HepG2 (cell line): Measurements from ENCODE around the gene TRPC1. TPM values are rescaled to one million over a fixed set of nuclear protein-coding genes. Genes with fewer than 3 reads are reported as not detected.
A peak's percentile ranks its signal among the peaks of the same experiment; 100 is the strongest.

ENCODE experiments used
- ATAC-seq: fragments of 200-7000 bp; cut with Tn5 transposase; 3 replicates; pipeline ENCODE4 v1.9.1; 2020; ENCODE audit warnings: mild to moderate bottlenecking, moderate library complexity
- BruUV-seq: library from RNA; stranded (reverse); fragments of 400-500 nt; replicated peaks from 2 replicates; lab custom pipeline; 2021; lab: Mats Ljungman, UMichigan
- CTCF ChIA-PET: fragments of 300-600 bp; formaldehyde crosslinking; extraction: SDS; loops from one replicate; lab custom pipeline; 2021; ENCODE audit warnings: low total read pairs, inconsistent platforms, low intra/inter-chr PET ratio; lab: Yijun Ruan, JAX
- POLR2A ChIA-PET: fragments of 350-600 bp; sonication (Branson Sonifier 250); formaldehyde crosslinking; loops from one replicate; lab custom pipeline; 2020; ENCODE audit warnings: antibody characterized with exemption, inconsistent platforms; lab: Yijun Ruan, JAX
- DNase-seq: peaks from one replicate; pipeline ENCODE4 v3.0.0-alpha.2; 2015; ENCODE audit warnings: low spot score
- FAIRE-seq: peaks from 3 replicates; lab custom pipeline; 2011; peaks lifted over from hg19 to GRCh38; lab: Jason Lieb, UNC
- H2AFZ ChIP-seq: one replicate; pipeline ENCODE4 v1.6.1; 2011; ENCODE audit warnings: low read length, inconsistent platforms
- H3K27ac ChIP-seq: fragments of 300-600 bp; 3 replicates; pipeline ENCODE4 v1.8.0; 2011; ENCODE audit warnings: mixed run types, mild to moderate bottlenecking, mixed read lengths, low read length, inconsistent platforms; ENCODE audit not compliant: insufficient read depth; ENCODE audit errors: extremely low read length
- H3K27me3 ChIP-seq, 2 experiments: fragments of 200-600 bp in 1 of 2; 2 replicates in 1 of 2; 3 replicates in 1 of 2; pipeline versions ENCODE4 v1.6.0 to v1.8.0; 2011; ENCODE audit warnings: low read length in 2 of 2, mild to moderate bottlenecking in 2 of 2, moderate library complexity in 2 of 2, inconsistent platforms in 1 of 2; ENCODE audit not compliant: insufficient read depth in 2 of 2, control insufficient read depth in 1 of 2
- H3K36me3 ChIP-seq, 2 experiments: fragments of 200-600 bp in 1 of 2; replicated peaks in 1 of 2; 2 replicates in 1 of 2; 3 replicates in 1 of 2; pipeline versions ENCODE4 v1.5.1 to v1.8.0; 2011; ENCODE audit warnings: low read length in 2 of 2, inconsistent platforms in 1 of 2; ENCODE audit not compliant: insufficient read depth in 2 of 2, control insufficient read depth in 1 of 2
- H3K4me1 ChIP-seq: 2 replicates; pipeline ENCODE4 v1.5.1; 2012; ENCODE audit warnings: low read length, inconsistent platforms; ENCODE audit not compliant: insufficient read depth
- H3K4me2 ChIP-seq: 2 replicates; pipeline ENCODE4 v1.6.0; 2011; ENCODE audit warnings: low read depth, low read length, inconsistent platforms
- H3K4me3 ChIP-seq, 3 experiments: fragments of 200-600 bp in 1 of 3; sonication (generic), shearing (Covaris generic) in 1 of 3; replicated peaks in 1 of 3; 2 replicates each; pipeline ENCODE4 v1.5.1; 2011 to 2016; ENCODE audit warnings: low read length in 3 of 3, inconsistent platforms in 2 of 3, low read depth in 2 of 3, mild to moderate bottlenecking in 2 of 3, control low read depth in 1 of 3, mixed read lengths in 1 of 3; ENCODE audit not compliant: insufficient read depth in 1 of 3
- H3K79me2 ChIP-seq: one replicate; pipeline ENCODE4 v1.6.1; 2011; ENCODE audit warnings: low read length, inconsistent platforms; ENCODE audit not compliant: insufficient read depth
- H3K9ac ChIP-seq: 2 replicates; pipeline ENCODE4 v1.6.0; 2011; ENCODE audit warnings: mild to moderate bottlenecking, low read depth, low read length, inconsistent platforms; ENCODE audit not compliant: insufficient read depth
- H3K9me3 ChIP-seq: 2 replicates; pipeline ENCODE4 v1.5.1; 2012; ENCODE audit warnings: mild to moderate bottlenecking, low read length
- H4K20me1 ChIP-seq: 2 replicates; pipeline ENCODE4 v1.6.0; 2011; ENCODE audit warnings: inconsistent platforms, mild to moderate bottlenecking, low read length, moderate library complexity; ENCODE audit not compliant: insufficient read depth
- DR1 ChIP-seq: sonication (generic); formaldehyde crosslinking; IDR thresholded peaks from 2 replicates; pipeline ENCODE4 v1.8.0; 2021; ENCODE audit warnings: mild to moderate bottlenecking, missing genetic modification reagents, inconsistent platforms
- MXI1 ChIP-seq: IDR thresholded peaks from 3 replicates; pipeline ENCODE4 v1.6.1; 2012; ENCODE audit warnings: low read depth, low read length, inconsistent platforms, borderline replicate concordance
- SNAPC2 ChIP-seq: sonication (generic); formaldehyde crosslinking; IDR thresholded peaks from 2 replicates; pipeline ENCODE4 v1.8.1; 2022; ENCODE audit warnings: mild to moderate bottlenecking, missing genetic modification reagents
- TARDBP ChIP-seq: sonication (generic); formaldehyde crosslinking; IDR thresholded peaks from 2 replicates; pipeline ENCODE4 v1.8.0; 2022; ENCODE audit warnings: mild to moderate bottlenecking, missing genetic modification reagents
- THAP11 ChIP-seq: IDR thresholded peaks from 2 replicates; pipeline ENCODE4 v1.6.1; 2016; ENCODE audit warnings: missing biosample characterization, missing genetic modification reagents
- TOE1 ChIP-seq: sonication (generic); formaldehyde crosslinking; IDR thresholded peaks from 2 replicates; pipeline ENCODE4 v1.4.0; 2020; ENCODE audit warnings: mild to moderate bottlenecking, missing genetic modification reagents
- ZFAT ChIP-seq: sonication (generic); formaldehyde crosslinking; conservative IDR thresholded peaks from 2 replicates; pipeline ENCODE4 v1.8.1; 2023; ENCODE audit warnings: missing genetic modification reagents, inconsistent platforms
- ZFP36L1 ChIP-seq: sonication (generic); formaldehyde crosslinking; IDR thresholded peaks from 2 replicates; pipeline ENCODE4 v1.8.0; 2022; ENCODE audit warnings: mild to moderate bottlenecking, missing genetic modification reagents, moderate library complexity
- ZFP41 ChIP-seq: sonication (generic); formaldehyde crosslinking; IDR thresholded peaks from 2 replicates; pipeline ENCODE4 v1.4.0; 2020; ENCODE audit warnings: mild to moderate bottlenecking, missing genetic modification reagents, borderline replicate concordance
- ZNF333 ChIP-seq: sonication (generic); formaldehyde crosslinking; IDR thresholded peaks from 2 replicates; pipeline ENCODE4 v1.4.0; 2020; ENCODE audit warnings: mild to moderate bottlenecking, missing genetic modification reagents, borderline replicate concordance
- ZNF629 ChIP-seq: sonication (generic); formaldehyde crosslinking; conservative IDR thresholded peaks from 2 replicates; pipeline ENCODE4 v1.5.0; 2020; ENCODE audit warnings: missing genetic modification reagents
- WGBS: methylation state at CpG from one replicate; pipeline ENCODE4 v1.1.6; 2017; ENCODE audit warnings: low lambda C conversion rate; 5-methylcytosine and 5-hydroxymethylcytosine counted together
- in situ Hi-C: cut with HindIII; loops from 2 replicates; pipeline ENCODE4 v1.10.0; 2017; ENCODE audit warnings: low pct_unique_long_range_greater_than_20kb; ENCODE audit not compliant: extremely low pct_ligation_motif_present
- intact Hi-C: fragments of 100-400 bp; cut with micrococcal nuclease; formaldehyde crosslinking; loops from one replicate; pipeline ENCODE4 v1.10.0; 2022; ENCODE audit not compliant: unreplicated experiment
- polyA plus RNA-seq, 8 experiments: library from polyadenylated mRNA; depleted of rRNA in 3 of 8; stranded (reverse) in 7 of 8; unstranded in 1 of 8; fragments of >200 nt; fragmentation: Illumina TruSeq in 4 of 8; extraction: Trizol in 4 of 8; gene quantifications; 2 replicates each; pipeline versions ENCODE4 v1.2.1 to v1.2.3, GENCODE V29; 2011 to 2016; ENCODE audit warnings: low read depth in 4 of 8, missing spikeins in 1 of 8, mixed read lengths in 1 of 8; ENCODE audit not compliant: insufficient read depth in 1 of 8
- total RNA-seq, 5 experiments: library from RNA; depleted of rRNA; stranded (reverse); fragments of >200 nt; fragmentation: Illumina TruSeq; extraction: Trizol; gene quantifications; 2 replicates each; pipeline ENCODE4 v1.2.3, GENCODE V29; 2016; ENCODE audit warnings: low read depth in 1 of 5
- TF ChIP-seq, protein P1 (sequence below): sonication (generic); formaldehyde crosslinking; IDR thresholded peaks from 2 replicates; pipeline ENCODE4 v1.8.0; 2022; ENCODE audit warnings: mild to moderate bottlenecking, missing genetic modification reagents, moderate library complexity
- TF ChIP-seq, protein P2 (sequence below): sonication (generic); formaldehyde crosslinking; IDR thresholded peaks from 2 replicates; pipeline ENCODE4 v1.5.1; 2020; ENCODE audit warnings: missing genetic modification reagents, mild to moderate bottlenecking, borderline replicate concordance
- TF ChIP-seq, protein P3 (sequence below): IDR thresholded peaks from 2 replicates; pipeline ENCODE4 v1.6.1; 2016; ENCODE audit warnings: low read depth, borderline replicate concordance
- TF ChIP-seq, protein P4 (sequence below): sonication (generic); formaldehyde crosslinking; IDR thresholded peaks from 2 replicates; pipeline ENCODE4 v1.5.0; 2020; ENCODE audit warnings: mild to moderate bottlenecking, low read depth, missing genetic modification reagents, borderline replicate concordance
- TF ChIP-seq, protein P5 (sequence below): sonication (generic); formaldehyde crosslinking; IDR thresholded peaks from 2 replicates; pipeline ENCODE4 v1.5.0; 2020; ENCODE audit warnings: missing genetic modification reagents

TRPC1 gene
- total and polyA plus RNA-seq, 2 of the 13 experiments (the other 11 are each of a cell fraction or from before 2014, with no cell fraction given): 10.8 to 13.1 TPM

DNA sequence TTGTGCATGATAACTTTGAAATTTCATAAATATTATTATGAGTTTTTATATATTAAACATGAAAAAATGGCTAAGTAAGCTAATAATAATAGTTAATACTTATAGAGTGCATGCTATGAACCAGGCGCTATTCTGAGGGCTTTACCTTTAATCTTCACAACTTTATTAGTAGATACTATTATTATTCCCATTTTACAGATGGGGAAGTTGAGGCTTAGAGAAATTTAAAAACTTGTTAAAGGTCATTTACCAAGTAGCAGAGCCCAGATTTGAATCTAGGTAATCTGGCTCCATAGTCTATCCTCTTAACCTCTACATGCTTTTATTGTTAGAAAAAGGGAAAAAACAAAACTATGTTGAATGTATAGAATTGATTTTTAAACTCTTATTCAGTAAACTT, 60.4 kb downstream of the TRPC1 start:
- Histone ChIP-seq H3K4me2 (no peak overlapping the region), H4K20me1 (no peaks in the 10 kb centered on the region), H3K27ac (no peak overlapping the region), H3K4me3 (no peak overlapping the region), H3K79me2 (no peaks in the 10 kb centered on the region), H2AFZ (no peak overlapping the region), H3K9me3 (no peaks in the 10 kb centered on the region), H3K36me3 (0 out of 5 replicates have a peak, but pooled peaks cover 1 to 11% of the 10 kb centered on the region in 2 experiments), H3K27me3 (no peaks in the 10 kb centered on the region), H3K9ac (no peak overlapping the region), H3K4me1 (no peaks in the 10 kb centered on the region)
- intact Hi-C loops (no loop called here), in situ Hi-C loops (no loop called here)
- FAIRE-seq (no peak), ATAC-seq (no peak), DNase-seq (no peak)
- ChIA-PET POLR2A (no interaction called here), CTCF (no interaction called here)
- BruUV-seq: no TSS peak
- TF ChIP-seq ZNF629 (CRISPR knock-in tag) (peak; percentile 60), ZFP41 (no peak)
- 96% methylated on average over 1 of the region's 1 CpG for WGBS

DNA sequence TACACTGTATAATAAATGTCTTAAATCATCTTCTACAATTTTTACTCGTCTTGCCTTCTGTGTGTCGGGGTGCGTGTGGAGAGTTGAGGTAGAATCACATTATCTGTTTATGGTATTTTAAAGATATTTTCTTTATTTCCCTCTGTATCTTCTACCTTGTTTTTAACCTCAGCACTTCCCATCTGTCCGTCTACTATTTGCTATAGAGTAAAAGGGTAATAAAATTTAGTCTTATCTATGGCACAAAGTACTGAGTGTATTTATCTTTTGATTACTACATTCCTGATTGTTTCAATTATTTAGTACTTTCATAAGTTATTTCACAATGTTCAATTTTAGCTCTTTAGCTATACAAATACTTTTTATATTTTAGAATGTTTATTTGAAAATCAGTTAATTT, 62.2 kb downstream of the TRPC1 start:
- CTCF ChIA-PET: no interaction called here
- Histone ChIP-seq H3K9me3 (no peaks in the 10 kb centered on the region), H2AFZ (no peak overlapping the region), H4K20me1 (no peaks in the 10 kb centered on the region), H3K9ac (no peak overlapping the region), H3K36me3 (0 out of 5 replicates have a peak, but pooled peaks cover 1 to 11% of the 10 kb centered on the region in 2 experiments), H3K4me3 (no peak overlapping the region), H3K27ac (no peak overlapping the region), H3K79me2 (no peaks in the 10 kb centered on the region), H3K4me1 (peaks cover 7% of the 10 kb centered on the region), H3K27me3 (no peaks in the 10 kb centered on the region), H3K4me2 (no peak overlapping the region)
- in situ Hi-C loops: no loop called here
- no TSS peak for BruUV-seq
- DNase-seq: no peak
- POLR2A ChIA-PET: no interaction called here
- no peak for FAIRE-seq
- 93% methylated on average over 4 of the region's 4 CpGs for WGBS
- intact Hi-C loops: no loop called here
- ATAC-seq: no peak
- TF ChIP-seq, protein P1, sequence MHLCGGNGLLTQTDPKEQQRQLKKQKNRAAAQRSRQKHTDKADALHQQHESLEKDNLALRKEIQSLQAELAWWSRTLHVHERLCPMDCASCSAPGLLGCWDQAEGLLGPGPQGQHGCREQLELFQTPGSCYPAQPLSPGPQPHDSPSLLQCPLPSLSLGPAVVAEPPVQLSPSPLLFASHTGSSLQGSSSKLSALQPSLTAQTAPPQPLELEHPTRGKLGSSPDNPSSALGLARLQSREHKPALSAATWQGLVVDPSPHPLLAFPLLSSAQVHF (CRISPR knock-in tag): no peak
- TF ChIP-seq TOE1 (CRISPR knock-in tag) (no peak), ZFP36L1 (CRISPR knock-in tag) (no peak), THAP11 (CRISPR knock-in tag) (no peak), TARDBP (CRISPR knock-in tag) (no peak), MXI1 (no peak), ZNF333 (CRISPR knock-in tag) (no peak), SNAPC2 (no peak), ZFAT (CRISPR knock-in tag) (no peak), DR1 (CRISPR knock-in tag) (no peak)
- TF ChIP-seq, protein P2, sequence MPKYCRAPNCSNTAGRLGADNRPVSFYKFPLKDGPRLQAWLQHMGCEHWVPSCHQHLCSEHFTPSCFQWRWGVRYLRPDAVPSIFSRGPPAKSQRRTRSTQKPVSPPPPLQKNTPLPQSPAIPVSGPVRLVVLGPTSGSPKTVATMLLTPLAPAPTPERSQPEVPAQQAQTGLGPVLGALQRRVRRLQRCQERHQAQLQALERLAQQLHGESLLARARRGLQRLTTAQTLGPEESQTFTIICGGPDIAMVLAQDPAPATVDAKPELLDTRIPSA: no peak
- TF ChIP-seq, protein P3, sequence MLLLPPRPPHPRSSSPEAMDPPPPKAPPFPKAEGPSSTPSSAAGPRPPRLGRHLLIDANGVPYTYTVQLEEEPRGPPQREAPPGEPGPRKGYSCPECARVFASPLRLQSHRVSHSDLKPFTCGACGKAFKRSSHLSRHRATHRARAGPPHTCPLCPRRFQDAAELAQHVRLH (CRISPR knock-in tag): no peak
- TF ChIP-seq, protein P4, sequence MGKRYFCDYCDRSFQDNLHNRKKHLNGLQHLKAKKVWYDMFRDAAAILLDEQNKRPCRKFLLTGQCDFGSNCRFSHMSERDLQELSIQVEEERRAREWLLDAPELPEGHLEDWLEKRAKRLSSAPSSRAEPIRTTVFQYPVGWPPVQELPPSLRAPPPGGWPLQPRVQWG (CRISPR knock-in tag): no peak
- TF ChIP-seq, protein P5, sequence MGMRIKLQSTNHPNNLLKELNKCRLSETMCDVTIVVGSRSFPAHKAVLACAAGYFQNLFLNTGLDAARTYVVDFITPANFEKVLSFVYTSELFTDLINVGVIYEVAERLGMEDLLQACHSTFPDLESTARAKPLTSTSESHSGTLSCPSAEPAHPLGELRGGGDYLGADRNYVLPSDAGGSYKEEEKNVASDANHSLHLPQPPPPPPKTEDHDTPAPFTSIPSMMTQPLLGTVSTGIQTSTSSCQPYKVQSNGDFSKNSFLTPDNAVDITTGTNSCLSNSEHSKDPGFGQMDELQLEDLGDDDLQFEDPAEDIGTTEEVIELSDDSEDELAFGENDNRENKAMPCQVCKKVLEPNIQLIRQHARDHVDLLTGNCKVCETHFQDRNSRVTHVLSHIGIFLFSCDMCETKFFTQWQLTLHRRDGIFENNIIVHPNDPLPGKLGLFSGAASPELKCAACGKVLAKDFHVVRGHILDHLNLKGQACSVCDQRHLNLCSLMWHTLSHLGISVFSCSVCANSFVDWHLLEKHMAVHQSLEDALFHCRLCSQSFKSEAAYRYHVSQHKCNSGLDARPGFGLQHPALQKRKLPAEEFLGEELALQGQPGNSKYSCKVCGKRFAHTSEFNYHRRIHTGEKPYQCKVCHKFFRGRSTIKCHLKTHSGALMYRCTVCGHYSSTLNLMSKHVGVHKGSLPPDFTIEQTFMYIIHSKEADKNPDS: no peak
